ENCODE results near the gene SNX1. TPM values are rescaled to one million over a fixed set of nuclear protein-coding genes. Genes with fewer than 3 reads are reported as not detected.

The SNX1 gene
- total RNA-seq, 2 experiments from 2014 or later: 30.1 to 129 TPM

GRCh38 chr15:64163659-64164362 is 68.0 kb downstream of the SNX1 start:
- BruUV-seq (replicated peaks): TSS peak; percentile 72
- peak overlapping the region; percentile 65 for H3K4me3 ChIP-seq (ENCODE audit: low read depth, low read length, poor library complexity, severe bottlenecking)
- DNase-seq (ENCODE audit: low spot score): no peak

GRCh38 chr15:64164436-64164835 is 68.7 kb downstream of the SNX1 start:
- no peak for DNase-seq (ENCODE audit: low spot score)
- Histone ChIP-seq H3K79me2 (ENCODE audit: insufficient read depth, low read depth, low read length) (peaks cover 27% of the 10 kb centered on the region), H3K27ac (ENCODE audit: low read depth, low read length, poor library complexity, severe bottlenecking) (no peak overlapping the region), H2AFZ (ENCODE audit: low read length) (peak overlapping the region; percentile 79; the same call in 1 of the 2 replicates), H3K9me2 (ENCODE audit: insufficient read depth, low read length) (no peaks in the 10 kb centered on the region), H3K9me3 (ENCODE audit: low read length) (no peaks in the 10 kb centered on the region), H3K4me3 (ENCODE audit: low read depth, low read length, poor library complexity, severe bottlenecking) (no peak overlapping the region), H3K4me2 (ENCODE audit: low read length) (peak overlapping the region; percentile 80; the same call in 1 of the 2 replicates), H3K4me1 (ENCODE audit: insufficient read depth, low read length, poor library complexity, severe bottlenecking) (peaks cover 27% of the 10 kb centered on the region), H4K20me1 (ENCODE audit: insufficient read depth, low read length) (no peaks in the 10 kb centered on the region), H3K36me3 (ENCODE audit: insufficient read depth, low read length) (peaks cover 20% of the 10 kb centered on the region)
- ChIA-PET POLR2A (interaction anchor here (1.2 kb wide), 1 partner anchor 20 kb away, joined by 3 read pairs; no protein-coding TSS in a partner anchor), CTCF (ENCODE audit: unreplicated experiment) (no interaction called here)
- intact Hi-C loops (cut with micrococcal nuclease; ENCODE audit: unreplicated experiment): loop anchor here (5.0 kb wide), 1 partner anchor 193 kb away; the partner anchor contains the start of gene CSNK1G1
- no TSS peak for BruUV-seq (replicated peaks)
- TF ChIP-seq CTCF (conservative IDR thresholded peaks at IDR 0.05; ENCODE audit: low read length) (no peak), EZH2phosphoT487 (IDR thresholded peaks at IDR 0.05; ENCODE audit: borderline replicate concordance, low read depth, low read length) (no peak)

More at GRCh38 chr15:64163659-64164362, 68.0 kb downstream of the SNX1 start:
- TF ChIP-seq CTCF (conservative IDR thresholded peaks at IDR 0.05; ENCODE audit: low read length): no peak
- TF ChIP-seq EZH2phosphoT487 (IDR thresholded peaks at IDR 0.05; ENCODE audit: borderline replicate concordance, low read depth, low read length): no peak
- no peaks in the 10 kb centered on the region for H4K20me1 ChIP-seq (ENCODE audit: insufficient read depth, low read length)
- H2AFZ ChIP-seq (ENCODE audit: low read length): peak overlapping the region; percentile 79
- H3K36me3 ChIP-seq (ENCODE audit: insufficient read depth, low read length): peaks cover 25% of the 10 kb centered on the region
- H3K9me3 ChIP-seq (ENCODE audit: low read length): no peaks in the 10 kb centered on the region
- ChIA-PET POLR2A (interaction anchor here (0.5 to 1.2 kb wide), 7 partner anchors 11 to 621 kb away, joined by 3 read pairs; no protein-coding TSS in a partner anchor), CTCF (ENCODE audit: unreplicated experiment) (interaction anchor here (0.5 kb wide), 1 partner anchor 525 kb away, joined by 3 read pairs; no protein-coding TSS in a partner anchor)
- peak overlapping the region; percentile 80 for H3K4me2 ChIP-seq (ENCODE audit: low read length)
- H3K79me2 ChIP-seq (ENCODE audit: insufficient read depth, low read depth, low read length): peaks cover 27% of the 10 kb centered on the region
- peak overlapping the region; percentile 65 for H3K27ac ChIP-seq (ENCODE audit: low read depth, low read length, poor library complexity, severe bottlenecking)
- intact Hi-C loops (cut with micrococcal nuclease; ENCODE audit: unreplicated experiment): loop anchor here (2.0 to 5.0 kb wide), 2 partner anchors 193 to 223 kb away; partner anchors contain the start of genes CSNK1G1 and TRIP4
- H3K9me2 ChIP-seq (ENCODE audit: insufficient read depth, low read length): no peaks in the 10 kb centered on the region
- H3K4me1 ChIP-seq (ENCODE audit: insufficient read depth, low read length, poor library complexity, severe bottlenecking): peaks cover 27% of the 10 kb centered on the region

All from OCI-LY7 (cell line).